HuH-7.5 (cell line): ENCODE measurements around the gene NME4.
A peak's percentile ranks its signal among the peaks of the same experiment; 100 is the strongest.

Source experiments
- DNase-seq: peaks from one replicate; pipeline ENCODE4 v3.0.0; 2011; ENCODE audit warnings: low spot score

NME4 gene

GRCh38 chr16:363766-364490 is 33.1 kb upstream of the NME4 start:
- no peak for DNase-seq

GRCh38 chr16:364595-365491 is 32.2 kb upstream of the NME4 start:
- DNase-seq: no peak

- no peak for DNase-seq
These were observed 30.5 kb upstream of the NME4 start for GRCh38 chr16:366476-366875.

- no peak for DNase-seq
These were observed 29.6 kb upstream of the NME4 start for GRCh38 chr16:367333-367903.

GRCh38 chr16:368388-369158 is 28.4 kb upstream of the NME4 start:
- DNase-seq: no peak

GRCh38 chr16:369275-369865 is 27.6 kb upstream of the NME4 start:
- DNase-seq: no peak

- no peak for DNase-seq
These were observed 27.0 kb upstream of the NME4 start for GRCh38 chr16:369866-370436.

GRCh38 chr16:370443-370842 is 26.6 kb upstream of the NME4 start, which contains the start of gene MRPL28:
MRPL28 (minus strand) TSS chr16:370538; CDS start chr16:370218, 320 bp downstream.
- peak; percentile 98 for DNase-seq

GRCh38 chr16:370979-371514 is 26.0 kb upstream of the NME4 start:
- DNase-seq: no peak

- no peak for DNase-seq
These were observed 25.3 kb upstream of the NME4 start for GRCh38 chr16:371515-372301.

GRCh38 chr16:372302-372983 is 24.6 kb upstream of the NME4 start:
- DNase-seq: no peak

- DNase-seq: no peak
These were observed 23.9 kb upstream of the NME4 start for GRCh38 chr16:373020-373598.

GRCh38 chr16:373848-374615 is 23.0 kb upstream of the NME4 start:
- DNase-seq: no peak

GRCh38 chr16:374616-374926 is 22.4 kb upstream of the NME4 start:
- no peak for DNase-seq

- DNase-seq: no peak
These were observed 21.8 kb upstream of the NME4 start for GRCh38 chr16:375212-375611.

- no peak for DNase-seq
These were observed 20.8 kb upstream of the NME4 start for GRCh38 chr16:375927-376816.

- DNase-seq: no peak
These were observed 20.1 kb upstream of the NME4 start for GRCh38 chr16:376817-377418.
